A549 treated with AZD9567 at 1 μM for 4 hours (cell line): Measurements from ENCODE around the gene NFIL3. TPM values are rescaled to one million over a fixed set of nuclear protein-coding genes. Genes with fewer than 3 reads are reported as not detected.

Experiments
- total RNA-seq: library from RNA; stranded (reverse); fragments of 200-300 nt; extraction: Qiagen RNA extraction; gene quantifications from 5 replicates; pipeline ENCODE4 v1.2.3, GENCODE V29; 2022; ENCODE audit not compliant: insufficient read depth

The NFIL3 gene
- total RNA-seq = 8.9 to 14.1 TPM (median 9.7 TPM) in 5 replicates

GRCh38 chr9:91423785-91424402 lies at the start of gene NFIL3:
Gene NFIL3, minus strand, starts transcription at chr9:91423832. Its CDS starts 13,098 bp downstream, at chr9:91410734.

GRCh38 chr9:91361291-91362050 lies 62.2 kb downstream of the NFIL3 start, which contains the start of gene AUH:
Gene AUH, minus strand, starts transcription at chr9:91361918. Its CDS starts 29 bp downstream, at chr9:91361889.

Other genes with a start within 250 kb of the NFIL3 start
- 8.7 to 12.1 TPM (median 10.6 TPM) in 5 replicates for gene AUH, start 61.9 kb downstream of the NFIL3 start, total RNA-seq